Right lobe of liver (tissue), 6 donors: Measurements from ENCODE around the gene MAT2A. TPM values are rescaled to one million over a fixed set of nuclear protein-coding genes. Genes with fewer than 3 reads are reported as not detected.
A peak's percentile ranks its signal among the peaks of the same experiment; 100 is the strongest.

Experiments
- ATAC-seq, 4 donors: fragments of 200-7000 bp; cut with Tn5 transposase; one replicate each; pipeline ENCODE4 v1.9.1; 2020; ENCODE audit warnings: mild to moderate bottlenecking in 4 of 4, moderate library complexity in 4 of 4
- DNase-seq, 3 donors: peaks; one replicate each; pipeline ENCODE4 v3.0.0-alpha.2; 2020
- H3K27ac ChIP-seq, 3 donors: fragments of 200-600 bp; one replicate each; pipeline ENCODE4 v1.8.0; 2022
- H3K27me3 ChIP-seq, 2 donors: fragments of 200-600 bp; one replicate each; pipeline ENCODE4 v1.8.0; 2022
- H3K36me3 ChIP-seq, 4 donors: fragments of 200-600 bp; sonication (generic) in 1 of 4; one replicate each; pipeline versions ENCODE4 v1.5.1 to v1.8.0; 2017 to 2022; ENCODE audit warnings: control low read depth in 1 of 4
- H3K4me1 ChIP-seq, 4 donors: fragments of 200-600 bp; sonication (generic) in 1 of 4; one replicate each; pipeline versions ENCODE4 v1.5.1 to v1.8.0; 2017 to 2022; ENCODE audit warnings: control low read depth in 1 of 4
- H3K4me3 ChIP-seq, 3 donors: fragments of 200-600 bp; one replicate each; pipeline ENCODE4 v1.8.0; 2022
- H3K9me3 ChIP-seq, 4 donors: fragments of 200-600 bp; sonication (generic) in 1 of 4; one replicate each; pipeline versions ENCODE4 v1.5.1 to v1.8.0; 2017 to 2022; ENCODE audit warnings: control low read depth in 1 of 4
- CTCF ChIP-seq, 4 donors: fragments of 200-600 bp in 3 of 4; fragments of 450-650 bp in 1 of 4; IDR thresholded peaks; one replicate each; pipeline versions ENCODE4 v1.5.1 to v1.8.0; 2016 to 2022; ENCODE audit warnings: antibody characterized with exemption in 4 of 4, mild to moderate bottlenecking in 2 of 4
- POLR2A ChIP-seq: fragments of 450-650 bp; IDR thresholded peaks from one replicate; pipeline ENCODE4 v1.6.1; 2017; ENCODE audit warnings: antibody characterized with exemption, mild to moderate bottlenecking
- WGBS: methylation state at CpG from one replicate; pipeline ENCODE4 v1.1.6; 2018; ENCODE audit warnings: low coverage, low lambda C conversion rate; ENCODE audit not compliant: insufficient coverage; ENCODE audit errors: missing lambda C conversion rate; 5-methylcytosine and 5-hydroxymethylcytosine counted together
- intact Hi-C, 2 donors: fragments of 100-400 bp; cut with DNase I; formaldehyde crosslinking; loops; one replicate each; pipeline versions ENCODE4 v1.11.2 to v1.14.1; 2022
- long read RNA-seq: library from polyadenylated mRNA; unstranded; transcript quantifications from one replicate; pipeline ENCODE4 v2.0.0, GENCODE V29; 2019
- total RNA-seq, 6 experiments: library from RNA; depleted of rRNA in 2 of 6; stranded (reverse); fragments of >200 nt in 2 of 6; fragmentation: NEBNext Ultra II Directional in 3 of 6; extraction: Animal tissue kit (Norgen Biotek cat#: 25700) in 3 of 6; gene quantifications; one replicate each; pipeline versions ENCODE4 v1.1.0 to v1.2.4, GENCODE V29; 2016 to 2023
- donor health status: DM: no; HTN: yes; CAD: no.
- donor health status: DM: no; HTN: no; CAD: no.
- donor health status: DM: no; HTN: no; CAD: no.
- donor health status: DM: no; HTN: yes; CAD: no.
- donor health status: DM: no; HTN: yes; CAD: no.

Gene MAT2A
- 100 to 1,000 TPM in 3 of 6 experiments, 10 to 100 TPM in 3; 57.8 to 118 (median 102) TPM for total RNA-seq
- long read RNA-seq, transcript MAT2A-201 (9 exons, 2,819 nt): major isoform, 20 of 25 reads
- long read RNA-seq, partial matches to known transcripts: 3 of 25 reads
- long read RNA-seq, other reads (novel, unspliced or antisense): 2 of 25 reads

- TF ChIP-seq POLR2A (peak; percentile 100), CTCF (IDR thresholded peaks at IDR 0.05) (peak; percentile 62 to 80 (median 74))
- peak within 1 kb of the TSS; percentile 94 to 100 (median 99) for H3K4me3 ChIP-seq
- no peaks in the 10 kb centered on the region for H3K9me3 ChIP-seq
- DNase-seq: peak; percentile 93 to 95 (median 93)
- H3K4me1 ChIP-seq: peaks cover 0 to 30% (median 13%) of the 10 kb centered on the region in 4 donors
- H3K27ac ChIP-seq: peak within 1 kb of the TSS; percentile 98 to 99 (median 98)
- WGBS: 0% methylated on average over 15 of the region's 92 CpGs
- peak; percentile 84 to 92 (median 88) for ATAC-seq
- intact Hi-C loops: no loop called here
- H3K36me3 ChIP-seq: peaks cover 15 to 32% (median 25%) of the 10 kb centered on the region in 4 donors
- H3K27me3 ChIP-seq: no peaks in the 10 kb centered on the region
These were observed at the start of gene MAT2A for GRCh38 chr2:85538507-85539360. TSS of gene MAT2A (plus strand) at chr2:85539168. CDS start at chr2:85539288, 120 bp downstream.

GRCh38 chr2:85490861-85491755 is 47.9 kb upstream of the MAT2A start:
- H3K9me3 ChIP-seq: no peaks in the 10 kb centered on the region
- no peak overlapping the region for H3K4me3 ChIP-seq
- TF ChIP-seq POLR2A (no peak), CTCF (IDR thresholded peaks at IDR 0.05) (no peak)
- intact Hi-C loops: no loop called here
- H3K4me1 ChIP-seq: no peaks in the 10 kb centered on the region
- H3K27ac ChIP-seq: no peak overlapping the region
- H3K36me3 ChIP-seq: no peaks in the 10 kb centered on the region
- ATAC-seq: no peak
- DNase-seq: no peak
- no peaks in the 10 kb centered on the region for H3K27me3 ChIP-seq
- WGBS: 80% methylated on average over 2 of the region's 3 CpGs

GRCh38 chr2:85496436-85496835 is 42.5 kb upstream of the MAT2A start:
- 100% methylated on average over 1 of the region's 1 CpG for WGBS
- Histone ChIP-seq H3K27ac (no peak overlapping the region), H3K36me3 (no peaks in the 10 kb centered on the region), H3K9me3 (no peaks in the 10 kb centered on the region), H3K4me3 (no peak overlapping the region), H3K27me3 (no peaks in the 10 kb centered on the region), H3K4me1 (peaks cover 0 to 13% (median 5%) of the 10 kb centered on the region in 4 donors)
- ATAC-seq: no peak
- no peak for DNase-seq
- TF ChIP-seq POLR2A (no peak), CTCF (IDR thresholded peaks at IDR 0.05) (no peak)
- intact Hi-C loops: no loop called here

- Histone ChIP-seq H3K4me1 (peaks cover 0 to 18% (median 5%) of the 10 kb centered on the region in 4 donors), H3K36me3 (no peaks in the 10 kb centered on the region), H3K27me3 (no peaks in the 10 kb centered on the region), H3K9me3 (no peaks in the 10 kb centered on the region), H3K4me3 (no peak overlapping the region), H3K27ac (no peak overlapping the region)
- 63% methylated on average over 4 of the region's 4 CpGs for WGBS
- ATAC-seq: no peak
- intact Hi-C loops: no loop called here
- DNase-seq: no peak
- TF ChIP-seq CTCF (IDR thresholded peaks at IDR 0.05) (no peak), POLR2A (no peak)
These were observed 40.9 kb upstream of the MAT2A start for GRCh38 chr2:85497944-85498630.
